Panc1 (cell line): Measurements from ENCODE around the gene VCP. TPM values are rescaled to one million over a fixed set of nuclear protein-coding genes. Genes with fewer than 3 reads are reported as not detected.

Experiments used
- ATAC-seq: fragments of 200-7000 bp; cut with Tn5 transposase; 2 replicates; pipeline ENCODE4 v1.9.1; 2020; ENCODE audit warnings: mild to moderate bottlenecking, moderate library complexity
- Bru-seq: library from RNA; stranded (reverse); fragments of 400-500 nt; gene quantifications from one replicate; lab custom pipeline; 2021; lab: Mats Ljungman, UMichigan
- BruChase-seq, 2 experiments: library from RNA; stranded (reverse); fragments of 400-500 nt; gene quantifications; one replicate each; lab custom pipeline; 2021; lab: Mats Ljungman, UMichigan
- BruUV-seq: library from RNA; stranded (reverse); fragments of 400-500 nt; replicated peaks from 2 replicates; lab custom pipeline; 2021; lab: Mats Ljungman, UMichigan
- CTCF ChIA-PET: fragments of 300-600 bp; sonication (Branson Sonifier 250); formaldehyde crosslinking; loops from one replicate; lab custom pipeline; 2022; ENCODE audit warnings: antibody characterized with exemption; lab: Charles Lee
- POLR2A ChIA-PET: fragments of 300-600 bp; sonication (Branson Sonifier 250); formaldehyde crosslinking; loops from one replicate; lab custom pipeline; 2022; ENCODE audit warnings: antibody characterized with exemption; lab: Charles Lee
- DNase-seq: peaks from one replicate; pipeline ENCODE4 v3.0.0-alpha.2; 2010; ENCODE audit warnings: low read depth, low spot score
- H3K27ac ChIP-seq: 2 replicates; pipeline ENCODE4 v1.5.1; 2011; ENCODE audit warnings: mild to moderate bottlenecking, low read length, inconsistent platforms
- H3K27me3 ChIP-seq: fragments of 200-500 bp; sonication (Bioruptor generic); 2 replicates; pipeline ENCODE4 v1.6.0; 2014; ENCODE audit warnings: low read length, inconsistent platforms; ENCODE audit not compliant: control insufficient read depth, insufficient read depth
- H3K36me3 ChIP-seq: fragments of 200-500 bp; sonication (Bioruptor generic); 2 replicates; pipeline ENCODE4 v1.5.1; 2014; ENCODE audit warnings: inconsistent platforms, mild to moderate bottlenecking, low read length, moderate library complexity; ENCODE audit not compliant: control insufficient read depth, insufficient read depth
- H3K4me1 ChIP-seq: 2 replicates; pipeline ENCODE4 v1.5.1; 2011; ENCODE audit warnings: inconsistent platforms, mild to moderate bottlenecking, low read length, moderate library complexity; ENCODE audit not compliant: control insufficient read depth, insufficient read depth
- H3K4me3 ChIP-seq, 2 experiments: 2 replicates each; pipeline ENCODE4 v1.5.1; 2011 to 2012; ENCODE audit warnings: low read depth in 2 of 2, low read length in 2 of 2, mild to moderate bottlenecking in 2 of 2, inconsistent platforms in 1 of 2, moderate library complexity in 1 of 2
- H3K9me3 ChIP-seq: fragments of 200-500 bp; sonication (Bioruptor generic); 2 replicates; pipeline ENCODE4 v1.5.1; 2014; ENCODE audit warnings: low read depth, mild to moderate bottlenecking, inconsistent platforms, low read length, moderate library complexity; ENCODE audit not compliant: control insufficient read depth, insufficient read depth
- POLR2AphosphoS5 ChIP-seq: IDR thresholded peaks from 2 replicates; pipeline ENCODE4 v1.6.1; 2012; ENCODE audit warnings: mild to moderate bottlenecking, low read depth, low read length, moderate library complexity
- SIN3A ChIP-seq: IDR thresholded peaks from 2 replicates; pipeline ENCODE4 v1.6.1; 2012; ENCODE audit warnings: low read depth, mild to moderate bottlenecking, low read length, moderate library complexity, borderline replicate concordance; ENCODE audit not compliant: insufficient read depth
- TCF7L2 ChIP-seq: IDR thresholded peaks from 2 replicates; pipeline ENCODE4 v1.6.1; 2011; ENCODE audit warnings: mild to moderate bottlenecking, low read depth, low read length, inconsistent platforms
- in situ Hi-C: cut with HindIII; loops from 2 replicates; pipeline ENCODE4 v1.10.0; 2016; ENCODE audit warnings: low sequenced_read_pairs, low pct_unique_long_range_greater_than_20kb
- intact Hi-C: fragments of 100-400 bp; cut with micrococcal nuclease; formaldehyde crosslinking; loops from one replicate; pipeline ENCODE4 v1.10.0; 2022; ENCODE audit not compliant: unreplicated experiment
- long read RNA-seq: library from polyadenylated mRNA; unstranded; transcript quantifications from one replicate; pipeline ENCODE4 v2.0.0, GENCODE V29; 2021; ENCODE audit not compliant: unreplicated experiment
- polyA plus RNA-seq: library from polyadenylated mRNA; unstranded; fragments of >200 nt; gene quantifications from one replicate; pipeline ENCODE4 v1.2.1, GENCODE V29; 2012; ENCODE audit warnings: missing spikeins; ENCODE audit not compliant: insufficient read length
- total RNA-seq: library from RNA; stranded (reverse); gene quantifications from one replicate; pipeline ENCODE4 v1.2.1, GENCODE V29; 2021; ENCODE audit not compliant: unreplicated experiment
- TF ChIP-seq, protein P1 (sequence below), 2 experiments: IDR thresholded peaks; 2 replicates each; pipeline ENCODE4 v1.6.1; 2011 to 2012; ENCODE audit warnings: low read depth in 2 of 2, control low read depth in 1 of 2, low read length in 1 of 2, mild to moderate bottlenecking in 1 of 2, moderate library complexity in 1 of 2; ENCODE audit not compliant: insufficient read depth in 1 of 2
- TF ChIP-seq, protein P2 (sequence below): fragments of 450-650 bp; IDR thresholded peaks from 2 replicates; pipeline ENCODE4 v1.5.1; 2017; ENCODE audit warnings: mild to moderate bottlenecking

The VCP gene
- total RNA-seq = 472 TPM
- 419 TPM for polyA plus RNA-seq
- percentile 99 among the genes with signal in this experiment for Bru-seq, nascent RNA
- BruChase-seq, experiment 1, labeled RNA remaining after a 2-hour chase = percentile 99 among the genes with signal in this experiment
- percentile 99 among the genes with signal in this experiment for BruChase-seq, experiment 2, labeled RNA remaining after a 6-hour chase
- long read RNA-seq, full-length matches to known transcripts = 2,051 of 2,541 reads
- long read RNA-seq, partial matches to known transcripts = 145 of 2,541 reads
- long read RNA-seq, other reads (novel, unspliced or antisense) = 345 of 2,541 reads

DNA sequence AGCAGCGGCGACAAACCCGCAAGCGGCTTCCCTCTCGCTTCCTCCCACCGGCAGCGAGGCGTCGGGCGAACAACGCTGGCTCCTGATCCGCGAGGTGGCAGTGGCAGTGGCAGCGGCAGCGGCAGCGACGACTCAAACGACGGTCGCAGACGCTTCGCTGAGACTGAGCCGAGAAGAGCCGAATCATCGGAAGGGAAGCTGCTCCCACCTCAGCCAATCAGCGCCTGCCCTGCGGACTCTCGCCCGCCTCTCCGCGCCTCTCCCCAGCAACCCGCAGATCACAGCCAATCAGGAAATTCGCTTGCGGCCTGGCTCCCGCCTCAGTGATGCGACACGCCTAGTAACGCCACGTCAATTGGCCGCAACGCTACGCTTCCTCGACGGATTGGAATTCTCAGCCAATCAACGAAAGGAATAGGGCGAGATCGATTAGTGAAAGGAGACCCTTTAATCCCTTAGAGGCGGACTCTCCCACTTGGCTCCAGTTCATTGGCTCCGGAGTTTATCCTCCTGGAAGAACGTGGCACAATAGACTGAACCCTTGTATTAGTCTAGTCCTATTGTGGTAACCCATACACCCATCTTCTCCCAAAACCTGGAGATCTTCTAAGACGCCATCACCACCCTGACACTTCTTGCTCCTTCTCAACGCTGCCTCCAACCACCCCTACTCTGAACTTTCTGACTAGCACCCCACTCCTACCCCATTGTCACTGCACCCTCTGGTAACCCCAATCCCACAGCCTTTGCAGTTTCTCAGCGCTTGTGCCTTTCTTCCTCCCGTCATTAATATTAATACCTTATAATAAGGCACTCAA is at the start of gene VCP:
Gene VCP, minus strand, starts transcription at position 165 of the 818 bp plus-strand sequence. CDS start 272 bp downstream, outside the sequence.
- no peaks in the 10 kb centered on the region for H3K27me3 ChIP-seq
- H3K4me1 ChIP-seq = peaks cover 22% of the 10 kb centered on the region
- ATAC-seq (peak; percentile 94), DNase-seq (peak; percentile 91)
- no TSS peak for BruUV-seq
- intact Hi-C loops = no loop called here
- TF ChIP-seq, protein P1, sequence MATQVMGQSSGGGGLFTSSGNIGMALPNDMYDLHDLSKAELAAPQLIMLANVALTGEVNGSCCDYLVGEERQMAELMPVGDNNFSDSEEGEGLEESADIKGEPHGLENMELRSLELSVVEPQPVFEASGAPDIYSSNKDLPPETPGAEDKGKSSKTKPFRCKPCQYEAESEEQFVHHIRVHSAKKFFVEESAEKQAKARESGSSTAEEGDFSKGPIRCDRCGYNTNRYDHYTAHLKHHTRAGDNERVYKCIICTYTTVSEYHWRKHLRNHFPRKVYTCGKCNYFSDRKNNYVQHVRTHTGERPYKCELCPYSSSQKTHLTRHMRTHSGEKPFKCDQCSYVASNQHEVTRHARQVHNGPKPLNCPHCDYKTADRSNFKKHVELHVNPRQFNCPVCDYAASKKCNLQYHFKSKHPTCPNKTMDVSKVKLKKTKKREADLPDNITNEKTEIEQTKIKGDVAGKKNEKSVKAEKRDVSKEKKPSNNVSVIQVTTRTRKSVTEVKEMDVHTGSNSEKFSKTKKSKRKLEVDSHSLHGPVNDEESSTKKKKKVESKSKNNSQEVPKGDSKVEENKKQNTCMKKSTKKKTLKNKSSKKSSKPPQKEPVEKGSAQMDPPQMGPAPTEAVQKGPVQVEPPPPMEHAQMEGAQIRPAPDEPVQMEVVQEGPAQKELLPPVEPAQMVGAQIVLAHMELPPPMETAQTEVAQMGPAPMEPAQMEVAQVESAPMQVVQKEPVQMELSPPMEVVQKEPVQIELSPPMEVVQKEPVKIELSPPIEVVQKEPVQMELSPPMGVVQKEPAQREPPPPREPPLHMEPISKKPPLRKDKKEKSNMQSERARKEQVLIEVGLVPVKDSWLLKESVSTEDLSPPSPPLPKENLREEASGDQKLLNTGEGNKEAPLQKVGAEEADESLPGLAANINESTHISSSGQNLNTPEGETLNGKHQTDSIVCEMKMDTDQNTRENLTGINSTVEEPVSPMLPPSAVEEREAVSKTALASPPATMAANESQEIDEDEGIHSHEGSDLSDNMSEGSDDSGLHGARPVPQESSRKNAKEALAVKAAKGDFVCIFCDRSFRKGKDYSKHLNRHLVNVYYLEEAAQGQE (IDR thresholded peaks at IDR 0.05; ENCODE audit: insufficient read depth in 1 of 2, low read depth in 2 of 2, low read length in 1 of 2) = no peak
- TF ChIP-seq POLR2AphosphoS5 = peak; percentile 79; the same call in 1 of the 2 replicates
- TF ChIP-seq, protein P2, sequence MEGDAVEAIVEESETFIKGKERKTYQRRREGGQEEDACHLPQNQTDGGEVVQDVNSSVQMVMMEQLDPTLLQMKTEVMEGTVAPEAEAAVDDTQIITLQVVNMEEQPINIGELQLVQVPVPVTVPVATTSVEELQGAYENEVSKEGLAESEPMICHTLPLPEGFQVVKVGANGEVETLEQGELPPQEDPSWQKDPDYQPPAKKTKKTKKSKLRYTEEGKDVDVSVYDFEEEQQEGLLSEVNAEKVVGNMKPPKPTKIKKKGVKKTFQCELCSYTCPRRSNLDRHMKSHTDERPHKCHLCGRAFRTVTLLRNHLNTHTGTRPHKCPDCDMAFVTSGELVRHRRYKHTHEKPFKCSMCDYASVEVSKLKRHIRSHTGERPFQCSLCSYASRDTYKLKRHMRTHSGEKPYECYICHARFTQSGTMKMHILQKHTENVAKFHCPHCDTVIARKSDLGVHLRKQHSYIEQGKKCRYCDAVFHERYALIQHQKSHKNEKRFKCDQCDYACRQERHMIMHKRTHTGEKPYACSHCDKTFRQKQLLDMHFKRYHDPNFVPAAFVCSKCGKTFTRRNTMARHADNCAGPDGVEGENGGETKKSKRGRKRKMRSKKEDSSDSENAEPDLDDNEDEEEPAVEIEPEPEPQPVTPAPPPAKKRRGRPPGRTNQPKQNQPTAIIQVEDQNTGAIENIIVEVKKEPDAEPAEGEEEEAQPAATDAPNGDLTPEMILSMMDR = no peak
- TF ChIP-seq SIN3A = peak; percentile 94; the same call in 1 of the 2 replicates
- TF ChIP-seq TCF7L2 = peak; percentile 63; the same call in 1 of the 2 replicates
- in situ Hi-C loops = no loop called here
- H3K4me3 ChIP-seq = peak within 1 kb of the TSS; percentile 68 to 93
- CTCF ChIA-PET = no interaction called here
- peaks cover 5% of the 10 kb centered on the region for H3K36me3 ChIP-seq
- POLR2A ChIA-PET = interaction anchor here (0.6 to 1.4 kb wide), 3 partner anchors 11 to 58 kb away, joined by 4 to 15 read pairs (median 9); partner anchors contain the start of gene STOML2
- peak within 1 kb of the TSS; percentile 98 for H3K27ac ChIP-seq
- no peaks in the 10 kb centered on the region for H3K9me3 ChIP-seq

DNA sequence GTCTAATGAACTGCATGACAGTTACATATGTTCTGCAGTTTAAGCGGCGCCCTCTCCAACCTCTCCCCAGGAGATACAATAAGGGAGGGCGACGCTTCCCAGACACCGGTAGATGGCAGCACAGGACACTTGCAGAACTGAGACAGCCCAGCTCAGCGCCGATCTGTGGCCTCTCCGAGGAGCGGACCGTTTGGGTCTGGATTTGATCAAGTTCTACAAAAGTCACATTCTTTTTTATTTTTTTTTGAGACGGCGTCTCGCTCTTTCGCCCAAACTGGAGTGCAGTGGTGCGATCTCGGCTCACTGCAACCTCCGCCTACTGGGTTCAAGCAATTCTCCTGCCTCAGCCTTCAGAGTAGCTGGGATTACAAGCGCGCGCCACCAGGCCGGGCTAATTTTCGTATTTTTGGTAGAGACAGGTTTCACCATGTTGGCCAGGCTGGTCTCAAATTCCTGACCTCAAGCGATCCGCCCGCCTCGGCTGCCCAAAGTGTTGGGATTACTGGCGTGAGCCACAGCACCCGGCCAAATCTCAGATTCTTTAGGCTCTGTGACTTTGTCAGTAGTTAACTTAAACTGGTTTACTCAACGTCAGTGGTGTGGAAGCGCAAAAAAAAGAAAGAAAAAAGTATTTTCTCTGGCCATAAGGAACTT is 44.6 kb upstream of the VCP start:
- DNase-seq (peak; percentile 82), ATAC-seq (peak; percentile 83)
- BruUV-seq = no TSS peak
- TF ChIP-seq, protein P2 = no peak
- TF ChIP-seq SIN3A = 0 out of 2 replicates have a peak, but pooled peaks have one; percentile 85
- in situ Hi-C loops (no loop called here), intact Hi-C loops (loop anchor here (1.0 to 5.0 kb wide), 3 partner anchors 142 to 435 kb away; no protein-coding TSS in a partner anchor)
- H3K27me3 ChIP-seq = no peaks in the 10 kb centered on the region
- POLR2A ChIA-PET = interaction anchor here (0.5 kb wide), 1 partner anchor 101 kb away, joined by 3 read pairs; no protein-coding TSS in a partner anchor
- H3K9me3 ChIP-seq = no peaks in the 10 kb centered on the region
- H3K36me3 ChIP-seq = no peaks in the 10 kb centered on the region
- H3K4me1 ChIP-seq = peaks cover 21% of the 10 kb centered on the region
- peak overlapping the region; percentile 70 to 97 for H3K4me3 ChIP-seq
- peak overlapping the region; percentile 52 for H3K27ac ChIP-seq
- CTCF ChIA-PET = interaction anchor here (0.6 to 2.0 kb wide), 8 partner anchors 30 to 585 kb away, joined by 3 to 12 read pairs (median 4); no protein-coding TSS in a partner anchor
